MM.1S (cell line): ENCODE results near the gene WAC.

Source experiments
- DNase-seq: peaks from one replicate; pipeline ENCODE4 v3.0.0-alpha.2; 2015
- H2AFZ ChIP-seq: fragments of 300-600 bp; sonication (generic); 2 replicates; pipeline ENCODE4 v1.6.0; 2016; ENCODE audit warnings: antibody characterized with exemption, low read length
- H3F3A ChIP-seq: fragments of 300-600 bp; sonication (generic); 2 replicates; pipeline ENCODE4 v1.6.1; 2016; ENCODE audit warnings: mild to moderate bottlenecking, antibody characterized with exemption, low read length, moderate library complexity, mixed read lengths; ENCODE audit not compliant: insufficient read depth
- H3K27ac ChIP-seq: fragments of 300-600 bp; sonication (generic); 2 replicates; pipeline ENCODE4 v1.5.1; 2016; ENCODE audit warnings: mild to moderate bottlenecking, low read length
- H3K27me3 ChIP-seq: fragments of 300-600 bp; sonication (generic); replicated peaks from 2 replicates; pipeline ENCODE4 v1.6.0; 2016; ENCODE audit warnings: low read length; ENCODE audit not compliant: insufficient read depth
- H3K36me3 ChIP-seq: fragments of 300-600 bp; sonication (generic); replicated peaks from 2 replicates; pipeline ENCODE4 v1.6.1; 2016; ENCODE audit warnings: mild to moderate bottlenecking, low read length, mixed read lengths; ENCODE audit not compliant: insufficient read depth
- H3K4me1 ChIP-seq: fragments of 300-600 bp; sonication (generic); 2 replicates; pipeline ENCODE4 v1.6.1; 2016; ENCODE audit warnings: low read length, mixed read lengths
- H3K4me2 ChIP-seq: fragments of 300-600 bp; sonication (generic); 2 replicates; pipeline ENCODE4 v1.6.0; 2016; ENCODE audit warnings: low read depth, low read length
- H3K4me3 ChIP-seq: fragments of 300-600 bp; sonication (generic); 2 replicates; pipeline ENCODE4 v1.5.1; 2016; ENCODE audit warnings: low read length, mixed read lengths
- H3K79me2 ChIP-seq: fragments of 300-600 bp; sonication (generic); 2 replicates; pipeline ENCODE4 v1.6.1; 2016; ENCODE audit warnings: mixed run types, low read length, mixed read lengths
- H3K9ac ChIP-seq: fragments of 300-600 bp; sonication (generic); 2 replicates; pipeline ENCODE4 v1.6.1; 2016; ENCODE audit warnings: low read length, mixed read lengths
- H3K9me2 ChIP-seq: fragments of 300-600 bp; sonication (generic); replicated peaks from 2 replicates; pipeline ENCODE4 v1.6.1; 2016; ENCODE audit warnings: mild to moderate bottlenecking, low read length, mixed read lengths; ENCODE audit not compliant: insufficient read depth
- H3K9me3 ChIP-seq: fragments of 300-600 bp; sonication (generic); replicated peaks from 2 replicates; pipeline ENCODE4 v1.6.1; 2016; ENCODE audit warnings: mild to moderate bottlenecking, low read length, mixed read lengths; ENCODE audit not compliant: insufficient read depth
- H4K20me1 ChIP-seq: fragments of 300-600 bp; sonication (generic); 2 replicates; pipeline ENCODE4 v1.6.1; 2016; ENCODE audit warnings: mild to moderate bottlenecking, low read length, moderate library complexity, mixed read lengths; ENCODE audit not compliant: insufficient read depth
- CTCF ChIP-seq: fragments of 300-600 bp; sonication (generic); IDR thresholded peaks from 2 replicates; pipeline ENCODE4 v1.5.1; 2016; ENCODE audit warnings: antibody characterized with exemption, low read length, mixed read lengths
- EZH2 ChIP-seq: fragments of 300-600 bp; sonication (generic); optimal IDR thresholded peaks from 2 replicates; pipeline ENCODE3; 2017; ENCODE audit warnings: low read depth, mild to moderate bottlenecking, antibody characterized with exemption, low read length, mixed read lengths
- EZH2phosphoT487 ChIP-seq: fragments of 300-600 bp; sonication (generic); IDR thresholded peaks from 2 replicates; pipeline ENCODE4 v1.6.1; 2018; ENCODE audit warnings: antibody characterized with exemption, low read length

Gene WAC

GRCh38 chr10:28503114-28503513 is 29.8 kb upstream of the WAC start:
- Histone ChIP-seq H3K4me2 (no peak overlapping the region), H3K36me3 (no peaks in the 10 kb centered on the region), H3K27ac (no peak overlapping the region), H3K9me2 (no peaks in the 10 kb centered on the region), H3K27me3 (no peaks in the 10 kb centered on the region), H3K79me2 (no peaks in the 10 kb centered on the region), H3F3A (no peaks in the 10 kb centered on the region), H4K20me1 (no peaks in the 10 kb centered on the region), H3K9me3 (no peaks in the 10 kb centered on the region), H3K4me3 (no peak overlapping the region), H3K9ac (no peak overlapping the region), H3K4me1 (no peaks in the 10 kb centered on the region), H2AFZ (no peak overlapping the region)
- TF ChIP-seq EZH2phosphoT487 (no peak), CTCF (no peak)
- no peak for DNase-seq

DNA sequence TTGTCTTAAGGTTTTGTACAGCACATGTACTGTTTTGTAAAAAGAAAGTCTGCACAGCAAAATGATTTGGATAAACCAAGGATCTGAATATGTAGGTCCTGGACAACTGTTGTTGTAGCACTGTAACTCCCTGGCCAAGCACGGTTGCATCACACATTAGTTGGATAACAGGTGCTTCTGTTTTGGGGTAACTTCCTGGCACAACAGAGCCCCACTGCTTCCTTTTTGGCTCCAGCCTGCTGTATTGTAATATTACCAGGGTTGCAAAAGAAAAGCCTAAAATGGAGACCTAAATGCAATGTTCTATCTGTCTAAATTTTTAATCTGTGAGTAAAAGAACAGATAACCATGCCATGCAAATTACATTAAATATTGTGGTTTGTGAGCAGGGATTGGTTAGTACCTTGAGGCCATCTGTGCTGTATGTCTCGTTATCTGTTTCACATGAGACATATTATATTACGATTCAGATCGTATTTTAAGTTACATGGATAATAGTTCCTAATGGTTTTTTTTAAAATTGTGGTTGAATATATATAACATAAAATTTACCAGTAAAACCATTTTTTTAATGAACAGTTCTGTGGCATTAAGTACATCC is 27.5 kb upstream of the WAC start:
- Histone ChIP-seq H3K4me2 (no peak overlapping the region), H3K79me2 (no peaks in the 10 kb centered on the region), H3K27me3 (no peaks in the 10 kb centered on the region), H3K9ac (no peak overlapping the region), H4K20me1 (no peaks in the 10 kb centered on the region), H3K9me2 (no peaks in the 10 kb centered on the region), H2AFZ (no peak overlapping the region), H3F3A (no peaks in the 10 kb centered on the region), H3K9me3 (no peaks in the 10 kb centered on the region), H3K4me1 (no peaks in the 10 kb centered on the region), H3K27ac (no peak overlapping the region), H3K36me3 (no peaks in the 10 kb centered on the region), H3K4me3 (no peak overlapping the region)
- no peak for DNase-seq
- TF ChIP-seq EZH2 (no peak), EZH2phosphoT487 (no peak), CTCF (no peak)

DNA sequence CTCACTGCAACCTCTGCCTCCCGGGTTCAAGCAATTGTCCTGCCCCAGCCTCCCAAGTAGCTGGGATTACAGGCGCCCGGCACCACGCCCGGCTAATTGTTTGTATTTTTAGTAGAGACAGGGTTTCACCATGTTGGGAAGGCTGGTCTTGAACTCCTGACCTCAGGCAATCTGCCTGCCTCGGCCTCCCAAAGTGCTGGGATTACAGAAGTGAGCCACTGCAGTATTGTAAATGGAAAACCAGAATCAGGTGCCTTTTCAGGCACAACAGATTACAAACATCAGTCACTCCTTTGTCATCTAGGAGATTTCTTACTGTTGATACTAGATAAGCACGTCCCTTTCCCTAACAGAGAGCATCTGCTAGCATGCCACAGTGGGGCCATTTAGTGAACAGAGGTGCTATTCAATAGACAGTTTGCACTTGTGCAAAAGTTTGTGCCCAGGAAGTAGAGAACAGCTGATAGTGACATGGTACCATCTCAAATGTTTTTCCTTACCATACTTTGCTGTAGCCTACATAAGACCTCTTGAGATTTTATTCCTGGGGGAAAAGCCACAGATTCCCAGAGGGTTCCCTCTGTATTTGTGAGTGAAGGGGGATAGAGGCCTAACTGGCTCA is 24.5 kb upstream of the WAC start:
- Histone ChIP-seq H3K9me3 (no peaks in the 10 kb centered on the region), H2AFZ (no peak overlapping the region), H3K27me3 (no peaks in the 10 kb centered on the region), H3K9me2 (no peaks in the 10 kb centered on the region), H3K36me3 (no peaks in the 10 kb centered on the region), H3K4me3 (no peak overlapping the region), H3K79me2 (no peaks in the 10 kb centered on the region), H3K9ac (no peak overlapping the region), H3K4me1 (no peaks in the 10 kb centered on the region), H3K27ac (no peak overlapping the region), H3F3A (no peaks in the 10 kb centered on the region), H3K4me2 (no peak overlapping the region), H4K20me1 (no peaks in the 10 kb centered on the region)
- TF ChIP-seq CTCF (no peak), EZH2phosphoT487 (no peak), EZH2 (no peak)
- no peak for DNase-seq
